Stimulated activated CD4-positive, alpha-beta T cell treated with anti-CD3 and anti-CD28 coated beads, Interleukin-1b, Interleukin-23, amount 100 ng/mL, for 1 hour (primary cell): ENCODE measurements around the gene BRIX1.
"Not testable (repeated sequence)": the region's sequence is repeated elsewhere in the genome, so short reads cannot be mapped to it uniquely, and the experiment has no call there.

Source experiments
- DNase-seq, 2 donors: peaks; one replicate each; pipeline ENCODE4 v3.0.0-alpha.2; 2020; ENCODE audit warnings: low read depth in 2 of 2

The BRIX1 gene

GRCh38 chr5:34914671-34915138, 806 bp upstream of the BRIX1 start:
- no peak for DNase-seq

- DNase-seq: no peak
These were observed 313 bp downstream of the BRIX1 start for GRCh38 chr5:34915856-34916192.

GRCh38 chr5:34916518-34916917, 1.0 kb downstream of the BRIX1 start:
- no peak for DNase-seq

- DNase-seq: no peak
These were observed 2.5 kb downstream of the BRIX1 start for GRCh38 chr5:34918025-34918424.

- DNase-seq: no peak
These were observed 3.6 kb downstream of the BRIX1 start for GRCh38 chr5:34919077-34919476.

GRCh38 chr5:34923256-34923655, 7.7 kb downstream of the BRIX1 start:
- DNase-seq: not testable (repeated sequence)

GRCh38 chr5:34923694-34924461, 8.4 kb downstream of the BRIX1 start:
- no peak for DNase-seq

- DNase-seq: no peak
These were observed 8.9 kb downstream of the BRIX1 start for GRCh38 chr5:34924462-34924765.

- DNase-seq: no peak
These were observed 10.9 kb downstream of the BRIX1 start for GRCh38 chr5:34926318-34926888.

- DNase-seq: no peak
These were observed 12.3 kb downstream of the BRIX1 start for GRCh38 chr5:34927785-34928184.

GRCh38 chr5:34928267-34928666, 12.8 kb downstream of the BRIX1 start:
- DNase-seq: no peak

- peak; percentile 95 to 97 for DNase-seq
These were observed 13.7 kb downstream of the BRIX1 start, which contains the start of gene DNAJC21 for GRCh38 chr5:34929134-34929719. Gene DNAJC21 (plus strand): TSS chr5:34929559. CDS start chr5:34929820, 261 bp downstream.

GRCh38 chr5:34929720-34930461, 14.4 kb downstream of the BRIX1 start:
- DNase-seq: peak; percentile 39 to 52

- no peak for DNase-seq
These were observed 14.9 kb downstream of the BRIX1 start for GRCh38 chr5:34930462-34930844.

GRCh38 chr5:34930870-34931269, 15.4 kb downstream of the BRIX1 start:
- DNase-seq: no peak

GRCh38 chr5:34932947-34933346, 17.4 kb downstream of the BRIX1 start:
- no peak for DNase-seq

GRCh38 chr5:34941936-34942335, 26.4 kb downstream of the BRIX1 start:
- no peak for DNase-seq

GRCh38 chr5:34944044-34944443, 28.5 kb downstream of the BRIX1 start:
- no peak for DNase-seq

GRCh38 chr5:34944460-34945047, 29.0 kb downstream of the BRIX1 start:
- no peak for DNase-seq

- no peak for DNase-seq
These were observed 41.8 kb downstream of the BRIX1 start for GRCh38 chr5:34957321-34957720.

GRCh38 chr5:34957857-34958690, 42.6 kb downstream of the BRIX1 start:
- DNase-seq: no peak
